Gastroesophageal sphincter (tissue), 3 donors: ENCODE data around the gene NEK9.

Source experiments
- POLR2A ChIP-seq, 2 donors: fragments of 450-650 bp; IDR thresholded peaks; one replicate each; pipeline ENCODE4 v1.6.1; 2017; ENCODE audit warnings: antibody characterized with exemption in 2 of 2, mild to moderate bottlenecking in 2 of 2, moderate library complexity in 1 of 2
- POLR2AphosphoS5 ChIP-seq: sonication (generic); formaldehyde crosslinking; IDR thresholded peaks from one replicate; pipeline ENCODE4 v1.6.1; 2017; ENCODE audit warnings: antibody characterized with exemption
- TF ChIP-seq, protein P1 (sequence below), 4 experiments: fragments of 200-600 bp in 2 of 4; fragments of 450-650 bp in 2 of 4; sonication (generic) in 1 of 4; IDR thresholded peaks; one replicate each; pipeline ENCODE4 v1.5.1; 2017 to 2019; ENCODE audit warnings: antibody characterized with exemption in 4 of 4, mild to moderate bottlenecking in 2 of 4, moderate library complexity in 2 of 4

DNA sequence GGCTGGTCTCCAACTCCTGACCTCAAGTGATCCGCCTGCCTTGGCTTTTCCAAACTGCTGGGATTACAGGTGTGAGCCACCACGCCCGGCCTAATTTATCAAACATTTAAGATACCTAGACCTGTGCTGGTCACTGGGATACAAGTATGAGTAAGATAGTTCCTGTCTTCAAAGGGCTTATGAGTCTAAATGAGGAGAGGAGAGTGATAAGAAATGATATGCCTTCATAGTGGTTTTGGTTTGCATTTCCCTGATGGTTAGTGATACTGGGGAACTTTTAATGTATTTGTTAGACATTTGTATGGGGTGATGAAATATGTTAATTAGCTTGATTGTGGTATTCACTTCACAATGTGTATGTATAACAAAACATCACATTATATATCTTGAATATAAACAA lies 28.3 kb upstream of the NEK9 start:
- TF ChIP-seq, protein P1, sequence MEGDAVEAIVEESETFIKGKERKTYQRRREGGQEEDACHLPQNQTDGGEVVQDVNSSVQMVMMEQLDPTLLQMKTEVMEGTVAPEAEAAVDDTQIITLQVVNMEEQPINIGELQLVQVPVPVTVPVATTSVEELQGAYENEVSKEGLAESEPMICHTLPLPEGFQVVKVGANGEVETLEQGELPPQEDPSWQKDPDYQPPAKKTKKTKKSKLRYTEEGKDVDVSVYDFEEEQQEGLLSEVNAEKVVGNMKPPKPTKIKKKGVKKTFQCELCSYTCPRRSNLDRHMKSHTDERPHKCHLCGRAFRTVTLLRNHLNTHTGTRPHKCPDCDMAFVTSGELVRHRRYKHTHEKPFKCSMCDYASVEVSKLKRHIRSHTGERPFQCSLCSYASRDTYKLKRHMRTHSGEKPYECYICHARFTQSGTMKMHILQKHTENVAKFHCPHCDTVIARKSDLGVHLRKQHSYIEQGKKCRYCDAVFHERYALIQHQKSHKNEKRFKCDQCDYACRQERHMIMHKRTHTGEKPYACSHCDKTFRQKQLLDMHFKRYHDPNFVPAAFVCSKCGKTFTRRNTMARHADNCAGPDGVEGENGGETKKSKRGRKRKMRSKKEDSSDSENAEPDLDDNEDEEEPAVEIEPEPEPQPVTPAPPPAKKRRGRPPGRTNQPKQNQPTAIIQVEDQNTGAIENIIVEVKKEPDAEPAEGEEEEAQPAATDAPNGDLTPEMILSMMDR (IDR thresholded peaks at IDR 0.05), result no peak
- no peak for TF ChIP-seq POLR2A (IDR thresholded peaks at IDR 0.05)
- no peak for TF ChIP-seq POLR2AphosphoS5
